Measurements from ENCODE around the gene SHB. TPM values are rescaled to one million over a fixed set of nuclear protein-coding genes. Genes with fewer than 3 reads are reported as not detected.

The SHB gene
- total and polyA plus RNA-seq, 2 donors (not counting 3 experiments of a cell fraction or from before 2014, with no cell fraction given): 13.4 to 24.9 TPM

GRCh38 chr9:38003230-38003629 is 65.8 kb downstream of the SHB start:
- H3K79me2 ChIP-seq (ENCODE audit: control insufficient read depth, insufficient read depth, low read length): peaks cover 30% of the 10 kb centered on the region
- POLR2A ChIA-PET: no interaction called here
- H3K4me2 ChIP-seq (ENCODE audit: insufficient read depth, low read length): no peak overlapping the region
- no peak overlapping the region for H3K27ac ChIP-seq (ENCODE audit: insufficient read depth, low read depth, low read length)
- intact Hi-C loops (cut with micrococcal nuclease): no loop called here
- DNase-seq (ENCODE audit: low read depth, low spot score): no peak
- H2AFZ ChIP-seq (ENCODE audit: low read depth, low read length): no peak overlapping the region
- FAIRE-seq: no peak
- BruUV-seq (replicated peaks): no TSS peak
- peaks cover 20% of the 10 kb centered on the region for H3K4me1 ChIP-seq (ENCODE audit: control insufficient read depth, extremely low read depth, insufficient read depth, low read length)
- H3K4me3 ChIP-seq (replicated peaks in 1 of 3; ENCODE audit: insufficient read depth in 1 of 3, low read depth in 1 of 3, low read length in 3 of 3): no peak overlapping the region
- TF ChIP-seq GATA2 (IDR thresholded peaks at IDR 0.05; ENCODE audit: insufficient read depth, insufficient read length, low read depth, low read length) (no peak), POLR2AphosphoS5 (IDR thresholded peaks at IDR 0.05; ENCODE audit: insufficient read depth, low read depth, low read length) (no peak), JUN (IDR thresholded peaks at IDR 0.05; ENCODE audit: borderline replicate concordance, insufficient read depth, insufficient read length, low read depth) (no peak), POLR2A (IDR thresholded peaks at IDR 0.05; ENCODE audit: low read depth, low read length) (no peak), MYC (IDR thresholded peaks at IDR 0.05; ENCODE audit: low read depth, low read length) (no peak), EZH2 (IDR thresholded peaks at IDR 0.05; ENCODE audit: borderline replicate concordance, low read depth, low read length, severe bottlenecking) (no peak), FOS (IDR thresholded peaks at IDR 0.05; ENCODE audit: borderline replicate concordance, insufficient read depth, low read length) (no peak)
- TF ChIP-seq, protein P1, sequence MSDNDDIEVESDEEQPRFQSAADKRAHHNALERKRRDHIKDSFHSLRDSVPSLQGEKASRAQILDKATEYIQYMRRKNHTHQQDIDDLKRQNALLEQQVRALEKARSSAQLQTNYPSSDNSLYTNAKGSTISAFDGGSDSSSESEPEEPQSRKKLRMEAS (IDR thresholded peaks at IDR 0.05; ENCODE audit: insufficient read depth, insufficient read length): no peak
- dilution Hi-C loops (cut with MboI; ENCODE audit: extremely low pct_ligation_motif_present, low sequenced_read_pairs): no loop called here
- H3K9me1 ChIP-seq (replicated peaks; ENCODE audit: control insufficient read depth, extremely low read depth, insufficient read depth, low read length): no peaks in the 10 kb centered on the region
- no peaks in the 10 kb centered on the region for H3K9me3 ChIP-seq (replicated peaks; ENCODE audit: control insufficient read depth, insufficient read depth, low read length)
- no peak overlapping the region for H3K9ac ChIP-seq (replicated peaks; ENCODE audit: extremely low read depth, insufficient read depth, low read length)
- no peaks in the 10 kb centered on the region for H3K27me3 ChIP-seq (ENCODE audit: control insufficient read depth in 2 of 2, insufficient read depth in 2 of 2, low read length in 2 of 2)
- CTCF ChIA-PET: interaction anchor here (1.4 kb wide), 1 partner anchor 261 kb away, joined by 3 read pairs; no protein-coding TSS in a partner anchor
- H4K20me1 ChIP-seq (replicated peaks; ENCODE audit: control insufficient read depth, extremely low read depth, insufficient read depth, low read length): no peaks in the 10 kb centered on the region
- peaks cover 0 to 3% of the 10 kb centered on the region in 2 experiments for H3K36me3 ChIP-seq (ENCODE audit: control insufficient read depth in 2 of 2, extremely low read depth in 1 of 2, insufficient read depth in 2 of 2, low read length in 2 of 2)

GRCh38 chr9:38001430-38001829 is 67.6 kb downstream of the SHB start:
- Histone ChIP-seq H3K9me1 (replicated peaks; ENCODE audit: control insufficient read depth, extremely low read depth, insufficient read depth, low read length) (no peaks in the 10 kb centered on the region), H3K79me2 (ENCODE audit: control insufficient read depth, insufficient read depth, low read length) (peaks cover 16% of the 10 kb centered on the region), H3K4me1 (ENCODE audit: control insufficient read depth, extremely low read depth, insufficient read depth, low read length) (peaks cover 7% of the 10 kb centered on the region), H3K27me3 (ENCODE audit: control insufficient read depth in 2 of 2, insufficient read depth in 2 of 2, low read length in 2 of 2) (no peaks in the 10 kb centered on the region), H3K9ac (replicated peaks; ENCODE audit: extremely low read depth, insufficient read depth, low read length) (no peak overlapping the region), H4K20me1 (replicated peaks; ENCODE audit: control insufficient read depth, extremely low read depth, insufficient read depth, low read length) (no peaks in the 10 kb centered on the region), H3K9me3 (replicated peaks; ENCODE audit: control insufficient read depth, insufficient read depth, low read length) (no peaks in the 10 kb centered on the region), H3K27ac (ENCODE audit: insufficient read depth, low read depth, low read length) (no peak overlapping the region), H3K36me3 (ENCODE audit: control insufficient read depth in 2 of 2, extremely low read depth in 1 of 2, insufficient read depth in 2 of 2, low read length in 2 of 2) (peaks cover 0 to 6% of the 10 kb centered on the region in 2 experiments), H3K4me2 (ENCODE audit: insufficient read depth, low read length) (no peak overlapping the region), H2AFZ (ENCODE audit: low read depth, low read length) (no peak overlapping the region), H3K4me3 (replicated peaks in 1 of 3; ENCODE audit: insufficient read depth in 1 of 3, low read depth in 1 of 3, low read length in 3 of 3) (no peak overlapping the region)
- BruUV-seq (replicated peaks): no TSS peak
- FAIRE-seq (no peak), DNase-seq (ENCODE audit: low read depth, low spot score) (no peak)
- POLR2A ChIA-PET: no interaction called here
- dilution Hi-C loops (cut with MboI; ENCODE audit: extremely low pct_ligation_motif_present, low sequenced_read_pairs) (no loop called here), intact Hi-C loops (cut with micrococcal nuclease) (no loop called here)
- CTCF ChIA-PET: interaction anchor here (1.8 kb wide), 1 partner anchor 87 kb away, joined by 4 read pairs; no protein-coding TSS in a partner anchor
- TF ChIP-seq MYC (IDR thresholded peaks at IDR 0.05; ENCODE audit: low read depth, low read length): no peak
- TF ChIP-seq, protein P1 (IDR thresholded peaks at IDR 0.05; ENCODE audit: insufficient read depth, insufficient read length): no peak
- no peak for TF ChIP-seq FOS (IDR thresholded peaks at IDR 0.05; ENCODE audit: borderline replicate concordance, insufficient read depth, low read length)
- no peak for TF ChIP-seq POLR2AphosphoS5 (IDR thresholded peaks at IDR 0.05; ENCODE audit: insufficient read depth, low read depth, low read length)
- TF ChIP-seq GATA2 (IDR thresholded peaks at IDR 0.05; ENCODE audit: insufficient read depth, insufficient read length, low read depth, low read length): no peak
- no peak for TF ChIP-seq EZH2 (IDR thresholded peaks at IDR 0.05; ENCODE audit: borderline replicate concordance, low read depth, low read length, severe bottlenecking)
- no peak for TF ChIP-seq JUN (IDR thresholded peaks at IDR 0.05; ENCODE audit: borderline replicate concordance, insufficient read depth, insufficient read length, low read depth)
- TF ChIP-seq, protein P2, sequence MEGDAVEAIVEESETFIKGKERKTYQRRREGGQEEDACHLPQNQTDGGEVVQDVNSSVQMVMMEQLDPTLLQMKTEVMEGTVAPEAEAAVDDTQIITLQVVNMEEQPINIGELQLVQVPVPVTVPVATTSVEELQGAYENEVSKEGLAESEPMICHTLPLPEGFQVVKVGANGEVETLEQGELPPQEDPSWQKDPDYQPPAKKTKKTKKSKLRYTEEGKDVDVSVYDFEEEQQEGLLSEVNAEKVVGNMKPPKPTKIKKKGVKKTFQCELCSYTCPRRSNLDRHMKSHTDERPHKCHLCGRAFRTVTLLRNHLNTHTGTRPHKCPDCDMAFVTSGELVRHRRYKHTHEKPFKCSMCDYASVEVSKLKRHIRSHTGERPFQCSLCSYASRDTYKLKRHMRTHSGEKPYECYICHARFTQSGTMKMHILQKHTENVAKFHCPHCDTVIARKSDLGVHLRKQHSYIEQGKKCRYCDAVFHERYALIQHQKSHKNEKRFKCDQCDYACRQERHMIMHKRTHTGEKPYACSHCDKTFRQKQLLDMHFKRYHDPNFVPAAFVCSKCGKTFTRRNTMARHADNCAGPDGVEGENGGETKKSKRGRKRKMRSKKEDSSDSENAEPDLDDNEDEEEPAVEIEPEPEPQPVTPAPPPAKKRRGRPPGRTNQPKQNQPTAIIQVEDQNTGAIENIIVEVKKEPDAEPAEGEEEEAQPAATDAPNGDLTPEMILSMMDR (IDR thresholded peaks at IDR 0.05; ENCODE audit: extremely low read depth in 1 of 2, insufficient read depth in 1 of 2, low read depth in 1 of 2, low read length in 2 of 2): no peak
- no peak for TF ChIP-seq POLR2A (IDR thresholded peaks at IDR 0.05; ENCODE audit: low read depth, low read length)

Measured in endothelial cell of umbilical vein (primary cell).